HG02798 (cell line): Measurements from ENCODE around the gene RPS17.
A peak's percentile ranks its signal among the peaks of the same experiment; 100 is the strongest.
"Not testable (repeated sequence)": the region's sequence is repeated elsewhere in the genome, so short reads cannot be mapped to it uniquely, and the experiment has no call there.

Source experiments
- ATAC-seq: cut with Tn5 transposase; IDR thresholded peaks from one replicate; pipeline ENCODE4 v1.9.1; 2021; ENCODE audit warnings: mild to moderate bottlenecking; ENCODE audit not compliant: unreplicated experiment, poor library complexity

RPS17 gene

GRCh38 chr15:82530606-82531379 is 9.5 kb downstream of the RPS17 start:
- ATAC-seq: peak; percentile 83

GRCh38 chr15:82530006-82530405 is 10.3 kb downstream of the RPS17 start:
- no peak for ATAC-seq

GRCh38 chr15:82513587-82513986 is 26.7 kb downstream of the RPS17 start:
- not testable (repeated sequence) for ATAC-seq

GRCh38 chr15:82507693-82508092 is 32.6 kb downstream of the RPS17 start:
- ATAC-seq: not testable (repeated sequence)

- ATAC-seq: not testable (repeated sequence)
Observed at GRCh38 chr15:82507087-82507486, 33.2 kb downstream of the RPS17 start.

GRCh38 chr15:82505842-82506241 is 34.4 kb downstream of the RPS17 start:
- not testable (repeated sequence) for ATAC-seq

- not testable (repeated sequence) for ATAC-seq
Observed at GRCh38 chr15:82504074-82504473, 36.2 kb downstream of the RPS17 start.

- ATAC-seq: peak; percentile 56
Observed at GRCh38 chr15:82502700-82503339, 37.4 kb downstream of the RPS17 start.

GRCh38 chr15:82500772-82501171 is 39.5 kb downstream of the RPS17 start:
- ATAC-seq: not testable (repeated sequence)

- not testable (repeated sequence) for ATAC-seq
Observed at GRCh38 chr15:82497978-82498377, 42.3 kb downstream of the RPS17 start.

GRCh38 chr15:82488250-82488649 is 52.0 kb downstream of the RPS17 start:
- not testable (repeated sequence) for ATAC-seq

- not testable (repeated sequence) for ATAC-seq
Observed at GRCh38 chr15:82487045-82487444, 53.2 kb downstream of the RPS17 start.
